Measurements from ENCODE around the gene BRD1.

GRCh38 chr22:49807129-49807528 lies 20.5 kb downstream of the BRD1 start:
- TF ChIP-seq CTCF (IDR thresholded peaks at IDR 0.05; ENCODE audit: poor library complexity) (no peak), EZH2 (IDR thresholded peaks at IDR 0.05; ENCODE audit: borderline replicate concordance) (no peak)
